GM15510 (cell line): ENCODE measurements around the gene CASP10.

Source experiments
- POLR2A ChIP-seq: IDR thresholded peaks from 3 replicates; pipeline ENCODE4 v1.6.1; 2011; ENCODE audit warnings: borderline replicate concordance; ENCODE audit not compliant: insufficient read length; ENCODE audit errors: extremely low read depth

Gene CASP10

DNA sequence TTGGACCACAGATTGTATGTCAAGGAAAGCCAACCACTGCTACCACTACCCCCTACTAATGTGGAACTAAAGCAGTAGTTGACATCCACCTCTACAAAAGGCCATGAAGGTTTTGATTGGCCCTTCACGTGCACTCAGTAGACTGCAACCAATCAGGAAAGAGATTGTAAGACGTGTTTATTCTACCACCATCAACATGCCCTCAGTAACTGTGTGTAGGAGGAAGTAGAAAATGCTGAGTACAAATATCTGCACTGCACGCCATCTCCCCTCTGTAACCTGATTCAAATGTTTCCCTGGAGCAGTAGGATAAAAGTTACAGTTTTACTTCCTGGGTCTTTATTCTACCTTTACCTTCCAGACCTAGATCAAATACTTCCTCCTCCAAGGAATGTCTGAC is 2.9 kb upstream of the CASP10 start:
- no peak for TF ChIP-seq POLR2A

DNA sequence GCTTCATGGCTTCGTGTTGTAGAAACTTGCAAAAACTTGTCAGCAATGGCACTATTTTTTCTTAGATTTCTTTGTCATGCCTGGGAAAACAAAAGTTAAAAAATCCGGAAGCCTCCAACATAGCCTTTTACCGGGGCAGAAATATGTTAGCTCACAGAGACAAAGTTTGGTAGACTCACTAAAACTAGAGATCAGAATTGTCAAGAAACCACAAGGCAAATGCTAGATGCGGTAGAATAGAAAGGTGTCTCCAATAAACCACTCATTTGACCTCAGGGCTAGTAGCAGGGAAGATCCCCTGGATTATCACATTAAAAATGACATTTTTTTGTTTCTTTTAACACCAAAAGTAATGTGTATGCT is 405 bp downstream of the CASP10 start:
- no peak for TF ChIP-seq POLR2A

DNA sequence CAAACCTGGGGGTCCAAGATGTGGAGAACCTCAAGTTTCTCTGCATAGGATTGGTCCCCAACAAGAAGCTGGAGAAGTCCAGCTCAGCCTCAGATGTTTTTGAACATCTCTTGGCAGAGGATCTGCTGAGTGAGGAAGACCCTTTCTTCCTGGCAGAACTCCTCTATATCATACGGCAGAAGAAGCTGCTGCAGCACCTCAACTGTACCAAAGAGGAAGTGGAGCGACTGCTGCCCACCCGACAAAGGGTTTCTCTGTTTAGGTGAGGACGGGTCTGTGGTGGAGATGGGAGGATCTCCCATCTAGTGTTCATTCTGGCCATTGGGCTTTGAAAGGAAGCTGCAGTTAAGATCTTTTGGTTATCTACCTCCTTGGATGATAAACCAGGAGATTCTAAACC is 2.9 kb downstream of the CASP10 start:
- TF ChIP-seq POLR2A, result no peak

DNA sequence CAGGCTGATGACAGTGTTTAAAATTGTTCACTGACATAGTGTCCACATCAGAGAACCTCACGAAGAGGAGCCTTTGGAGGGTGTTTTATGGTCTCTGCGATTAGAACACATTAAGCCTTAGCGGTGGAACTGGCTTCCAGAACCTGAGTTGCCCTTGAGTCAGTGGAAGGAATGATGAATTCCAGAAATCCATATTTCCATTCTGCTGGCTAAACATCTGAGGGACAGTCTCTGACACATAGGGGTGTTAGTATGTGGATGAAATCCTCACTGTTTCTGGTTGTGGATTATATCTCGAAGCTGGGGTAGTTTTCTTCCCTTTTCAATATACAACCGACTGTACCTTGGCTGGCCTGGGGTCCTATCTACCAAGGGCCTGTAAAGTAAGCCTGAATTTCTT is 4.0 kb downstream of the CASP10 start:
- no peak for TF ChIP-seq POLR2A

DNA sequence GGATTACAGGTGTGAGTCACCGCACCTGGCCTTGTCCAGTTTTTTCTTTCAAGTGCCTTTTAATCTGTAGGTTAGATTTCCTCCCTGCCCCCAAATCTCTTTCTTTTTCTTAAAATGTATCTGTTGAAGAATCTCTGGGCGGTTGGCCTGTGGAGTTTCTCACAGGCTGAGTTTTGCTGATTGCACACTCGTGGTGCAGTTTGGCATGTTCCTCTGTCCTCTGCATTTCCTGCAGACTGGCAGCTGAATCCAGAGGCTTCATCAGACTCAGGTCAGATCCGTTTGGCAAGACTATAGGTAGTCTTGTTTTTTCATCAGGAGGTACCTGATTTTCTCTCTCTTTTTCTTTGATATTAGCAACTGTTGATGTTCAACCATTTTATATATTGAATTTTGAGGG is 5.5 kb downstream of the CASP10 start:
- no peak for TF ChIP-seq POLR2A

- TF ChIP-seq POLR2A, result no peak
Measured at GRCh38 chr2:201191132-201191875, 8.4 kb downstream of the CASP10 start.

DNA sequence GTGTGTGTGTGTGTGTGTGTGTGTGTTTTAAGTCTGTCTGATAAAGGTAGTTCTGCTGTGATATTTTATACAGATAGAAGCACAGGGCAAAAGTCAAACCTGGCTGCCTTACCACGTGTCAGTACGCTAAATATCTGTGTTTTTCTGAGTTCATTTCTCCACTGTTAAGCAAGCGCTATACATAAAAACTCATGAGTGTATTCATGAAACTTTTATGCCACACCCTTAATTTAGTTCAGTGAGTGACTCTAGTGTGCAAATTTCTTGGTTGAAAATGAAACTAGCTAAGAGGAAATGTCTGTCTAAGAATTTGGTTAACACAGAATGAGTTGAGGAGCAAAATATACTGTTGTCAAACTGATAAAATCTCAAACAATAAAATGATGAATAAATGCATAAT is 11.2 kb downstream of the CASP10 start:
- no peak for TF ChIP-seq POLR2A

DNA sequence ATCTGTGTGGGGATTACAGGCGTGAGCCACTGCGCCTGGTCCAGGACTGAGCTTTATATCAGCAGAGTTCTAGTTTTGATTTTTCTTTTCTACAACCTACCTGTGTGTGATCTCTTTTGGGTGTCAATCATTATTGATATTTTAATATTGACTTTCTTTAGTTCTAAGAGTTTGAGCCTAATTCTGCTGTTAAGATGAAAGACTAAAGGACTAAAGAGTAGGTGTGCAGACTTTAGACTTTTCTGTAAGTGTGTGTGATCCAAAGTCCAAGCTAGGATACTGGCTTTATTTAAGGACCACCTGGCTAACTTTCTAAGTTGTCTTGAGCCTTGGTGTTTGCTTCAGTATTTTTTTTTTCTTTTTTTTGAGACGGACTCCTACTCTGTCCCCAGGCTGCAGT is 12.4 kb downstream of the CASP10 start:
- TF ChIP-seq POLR2A, result no peak

GRCh38 chr2:201196003-201196402 is 13.1 kb downstream of the CASP10 start:
- no peak for TF ChIP-seq POLR2A

DNA sequence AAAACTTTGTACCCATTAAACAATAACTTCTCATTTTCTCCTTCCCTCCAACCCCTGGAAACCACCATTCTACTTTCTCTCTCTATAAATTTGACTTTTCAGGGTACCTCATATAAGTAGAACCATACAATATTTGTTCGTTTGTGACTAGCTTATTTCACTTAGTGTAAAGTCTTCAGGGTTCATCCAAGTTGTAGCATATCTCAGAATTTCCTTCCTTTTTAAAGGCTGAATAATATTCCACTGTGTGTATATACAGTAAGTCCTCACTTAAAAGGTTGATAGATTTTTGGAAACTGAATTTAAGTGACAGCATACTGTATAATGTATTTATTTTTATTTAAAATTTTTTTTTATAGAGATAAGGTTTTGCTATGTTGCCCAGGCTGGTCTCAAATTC is 13.9 kb downstream of the CASP10 start:
- no peak for TF ChIP-seq POLR2A

DNA sequence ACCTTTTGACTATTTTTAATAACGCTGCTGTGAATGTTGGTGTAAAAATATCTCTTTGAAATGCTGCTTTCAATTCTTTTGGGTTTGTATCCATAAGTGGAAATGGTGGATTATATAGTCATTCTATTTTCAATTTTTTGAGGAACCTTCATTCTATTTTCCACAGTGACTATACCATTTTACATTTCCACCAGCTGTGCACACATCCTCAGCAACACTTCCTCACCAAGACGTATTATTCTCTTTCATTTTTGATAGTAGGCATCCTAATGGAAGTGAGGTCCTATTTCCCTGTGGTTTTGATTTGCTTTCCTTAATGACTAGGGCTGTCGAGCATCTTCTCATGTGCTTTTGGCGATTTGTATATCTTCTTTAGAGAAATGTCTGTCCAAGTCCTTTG is 14.8 kb downstream of the CASP10 start:
- no peak for TF ChIP-seq POLR2A

DNA sequence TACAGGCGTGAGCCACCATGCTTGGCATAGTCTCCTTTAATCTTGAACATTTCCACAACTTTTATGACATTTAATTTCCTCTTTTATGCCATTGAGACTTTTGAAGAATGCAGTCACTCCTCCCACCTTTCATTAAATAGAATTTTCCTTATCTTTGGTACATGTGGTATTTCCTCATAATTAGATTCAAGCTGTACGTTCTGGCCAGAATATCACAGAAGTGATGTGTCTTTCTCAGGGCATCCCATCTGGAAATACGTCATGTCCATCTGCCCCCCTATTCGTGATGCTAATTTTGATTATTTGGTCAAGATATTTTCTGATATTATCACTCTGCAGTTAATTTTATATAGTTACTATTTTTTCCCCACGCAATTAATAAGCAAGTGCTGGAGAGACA is 16.9 kb downstream of the CASP10 start:
- TF ChIP-seq POLR2A, result no peak

DNA sequence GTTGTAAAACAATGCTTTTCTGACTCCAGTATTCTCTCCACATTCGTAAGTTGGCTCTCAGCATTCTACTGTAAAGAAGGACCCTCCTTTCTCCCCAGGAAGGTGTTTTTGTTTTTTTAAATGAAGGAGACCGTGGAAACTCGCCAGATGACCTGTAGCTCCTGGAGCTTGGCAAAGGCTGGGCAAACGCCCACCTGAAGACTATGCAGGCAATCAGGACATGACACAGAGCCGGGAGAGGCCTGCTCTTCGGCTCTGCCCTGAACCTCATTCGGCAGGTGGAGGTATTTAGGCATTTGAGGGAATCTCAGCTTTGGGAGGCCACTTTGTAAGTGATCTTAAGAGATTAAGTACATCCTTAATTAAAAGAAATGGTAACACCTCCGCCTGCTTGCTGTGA is 17.4 kb downstream of the CASP10 start:
- no peak for TF ChIP-seq POLR2A

DNA sequence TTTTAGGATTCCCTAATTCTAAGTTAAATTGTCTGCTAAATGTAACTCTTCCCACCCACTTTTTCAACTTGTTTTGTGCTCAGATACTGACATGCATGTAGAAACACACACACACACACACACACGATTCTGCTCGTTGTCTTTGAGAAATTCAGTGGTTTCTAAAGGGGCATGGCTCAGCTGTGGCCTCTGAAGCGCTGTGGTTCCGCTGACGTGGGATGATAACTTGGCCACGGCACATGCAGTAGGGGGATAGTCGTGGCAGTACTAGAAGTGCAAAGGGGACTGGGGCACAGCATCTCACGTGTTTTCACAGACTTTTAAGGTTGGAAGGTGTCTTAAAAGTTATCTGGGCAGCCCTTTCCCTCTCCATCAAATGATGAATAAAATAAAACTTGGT is 18.4 kb downstream of the CASP10 start:
- TF ChIP-seq POLR2A, result no peak

- TF ChIP-seq POLR2A, result no peak
Measured at GRCh38 chr2:201203916-201204654, 21.1 kb downstream of the CASP10 start.
